Left lung (tissue), 10 donors: ENCODE measurements around the gene BPIFB1. TPM values are rescaled to one million over a fixed set of nuclear protein-coding genes. Genes with fewer than 3 reads are reported as not detected.

Experiments used
- ATAC-seq: fragments of 200-7000 bp; cut with Tn5 transposase; one replicate; pipeline ENCODE4 v1.9.1; 2020; ENCODE audit warnings: moderate library complexity
- DNase-seq, 4 donors: peaks; one replicate each; pipeline ENCODE4 v3.0.0-alpha.2; 2013 to 2020
- H3K27ac ChIP-seq, 2 donors: fragments of 200-600 bp; sonication (generic) in 1 of 2; one replicate each; pipeline versions ENCODE4 v1.5.0 to v1.8.0; 2020 to 2021
- H3K27me3 ChIP-seq, 2 donors: fragments of 200-600 bp; sonication (generic) in 1 of 2; one replicate each; pipeline versions ENCODE4 v1.5.0 to v1.8.0; 2020 to 2021
- H3K36me3 ChIP-seq, 2 donors: fragments of 200-600 bp; sonication (generic) in 1 of 2; one replicate each; pipeline versions ENCODE4 v1.5.0 to v1.8.0; 2020 to 2021
- H3K4me1 ChIP-seq, 2 donors: fragments of 200-600 bp; one replicate each; pipeline ENCODE4 v1.8.0; 2021
- H3K4me3 ChIP-seq, 2 donors: fragments of 200-600 bp; sonication (generic) in 1 of 2; one replicate each; pipeline versions ENCODE4 v1.5.0 to v1.8.0; 2020 to 2021; ENCODE audit warnings: mild to moderate bottlenecking in 1 of 2
- H3K9me3 ChIP-seq, 2 donors: fragments of 200-600 bp; sonication (generic) in 1 of 2; one replicate each; pipeline versions ENCODE4 v1.5.0 to v1.8.0; 2020 to 2021
- intact Hi-C, 2 donors: fragments of 100-400 bp; cut with DNase I; formaldehyde crosslinking; loops; one replicate each; pipeline versions ENCODE4 v1.11.2 to v1.14.2; 2022
- polyA plus RNA-seq, 6 donors: library from polyadenylated mRNA; unstranded; fragments of 120-200 nt; gene quantifications; one replicate each; pipeline ENCODE4 v1.2.1, GENCODE V29; 2013; ENCODE audit not compliant: insufficient read length in 6 of 6
- total RNA-seq, 2 donors: library from RNA; stranded (reverse); fragmentation: NEBNext Ultra II Directional; extraction: Animal tissue kit (Norgen Biotek cat#: 25700); gene quantifications; one replicate each; pipeline ENCODE4 v1.2.1, GENCODE V29; 2021
- TF ChIP-seq, protein P1 (sequence below), 2 donors: fragments of 200-600 bp; sonication (generic) in 1 of 2; IDR thresholded peaks; one replicate each; pipeline versions ENCODE4 v1.5.0 to v1.8.0; 2021; ENCODE audit warnings: antibody characterized with exemption in 2 of 2
- donor health status: DM: no; HTN: yes; CAD: no.
- donor health status: DM: no; HTN: no; CAD: no.

Gene BPIFB1
- total and polyA plus RNA-seq, 8 donors = 0.11 to 121 (median 0.19) TPM; not detected in 4

DNA sequence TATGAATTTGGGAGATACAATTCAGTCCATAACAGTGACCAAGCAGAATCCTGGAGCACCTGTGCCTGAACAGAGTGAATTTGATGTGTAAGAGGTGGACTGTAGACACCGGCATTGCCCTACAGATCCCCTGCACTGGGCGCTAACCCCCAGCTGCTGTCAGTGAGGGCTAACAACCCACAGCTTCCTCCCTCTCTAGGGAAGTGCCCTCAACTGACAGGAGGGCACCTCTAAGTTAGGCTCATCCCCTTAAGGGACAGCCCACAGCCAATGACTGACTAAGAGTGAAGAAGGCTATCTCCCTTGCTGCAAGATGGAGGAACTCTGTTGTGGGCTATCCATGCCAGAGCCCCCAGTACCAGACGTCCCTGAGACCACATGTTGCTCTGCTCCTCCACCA, 15.3 kb upstream of the BPIFB1 start:
- peaks cover 0 to 19% of the 10 kb centered on the region in 2 donors for H3K27me3 ChIP-seq
- no peaks in the 10 kb centered on the region for H3K9me3 ChIP-seq
- H3K36me3 ChIP-seq = no peaks in the 10 kb centered on the region
- H3K4me1 ChIP-seq = peaks cover 0 to 18% of the 10 kb centered on the region in 2 donors
- H3K4me3 ChIP-seq = no peak overlapping the region
- ATAC-seq = no peak
- intact Hi-C loops = no loop called here
- H3K27ac ChIP-seq = no peak overlapping the region
- TF ChIP-seq, protein P1, sequence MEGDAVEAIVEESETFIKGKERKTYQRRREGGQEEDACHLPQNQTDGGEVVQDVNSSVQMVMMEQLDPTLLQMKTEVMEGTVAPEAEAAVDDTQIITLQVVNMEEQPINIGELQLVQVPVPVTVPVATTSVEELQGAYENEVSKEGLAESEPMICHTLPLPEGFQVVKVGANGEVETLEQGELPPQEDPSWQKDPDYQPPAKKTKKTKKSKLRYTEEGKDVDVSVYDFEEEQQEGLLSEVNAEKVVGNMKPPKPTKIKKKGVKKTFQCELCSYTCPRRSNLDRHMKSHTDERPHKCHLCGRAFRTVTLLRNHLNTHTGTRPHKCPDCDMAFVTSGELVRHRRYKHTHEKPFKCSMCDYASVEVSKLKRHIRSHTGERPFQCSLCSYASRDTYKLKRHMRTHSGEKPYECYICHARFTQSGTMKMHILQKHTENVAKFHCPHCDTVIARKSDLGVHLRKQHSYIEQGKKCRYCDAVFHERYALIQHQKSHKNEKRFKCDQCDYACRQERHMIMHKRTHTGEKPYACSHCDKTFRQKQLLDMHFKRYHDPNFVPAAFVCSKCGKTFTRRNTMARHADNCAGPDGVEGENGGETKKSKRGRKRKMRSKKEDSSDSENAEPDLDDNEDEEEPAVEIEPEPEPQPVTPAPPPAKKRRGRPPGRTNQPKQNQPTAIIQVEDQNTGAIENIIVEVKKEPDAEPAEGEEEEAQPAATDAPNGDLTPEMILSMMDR (IDR thresholded peaks at IDR 0.05) = no peak
- no peak for DNase-seq

DNA sequence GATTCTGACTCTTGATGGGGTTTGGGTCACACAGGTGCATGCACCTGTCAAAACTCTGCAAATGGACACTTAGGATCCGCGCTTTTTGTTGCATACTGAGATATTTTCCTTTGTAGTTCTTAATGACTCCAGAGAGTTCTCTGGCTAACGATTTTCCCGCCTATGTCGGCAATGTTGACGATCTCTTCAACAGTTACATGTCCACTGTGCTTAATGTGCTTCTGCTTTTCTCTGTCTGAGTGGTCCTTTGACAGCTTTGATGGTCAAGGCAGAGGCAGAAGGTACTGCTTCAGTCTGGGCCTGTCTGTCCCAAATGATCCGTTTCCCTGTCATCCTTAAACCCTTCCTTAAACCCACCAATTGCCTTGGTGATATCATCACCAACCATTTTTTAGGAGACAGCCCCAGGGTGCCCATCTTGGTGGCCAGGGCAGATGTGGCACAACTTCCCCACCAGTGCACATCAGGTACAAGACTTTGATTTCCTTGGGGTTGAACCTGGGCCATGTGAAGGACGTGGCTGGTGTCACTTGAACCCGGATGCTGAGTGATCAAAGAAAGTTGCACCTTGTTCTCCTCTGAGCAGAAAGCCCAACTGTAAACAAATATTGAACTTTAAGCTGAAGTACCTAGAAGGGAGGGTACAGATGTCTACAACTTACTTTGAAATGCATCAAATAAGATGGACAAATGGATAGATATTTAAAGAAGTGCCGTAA, 10.7 kb upstream of the BPIFB1 start:
- intact Hi-C loops = no loop called here
- no peaks in the 10 kb centered on the region for H3K36me3 ChIP-seq
- no peaks in the 10 kb centered on the region for H3K9me3 ChIP-seq
- peaks cover 0 to 16% of the 10 kb centered on the region in 2 donors for H3K4me1 ChIP-seq
- H3K27ac ChIP-seq = no peak overlapping the region
- no peak overlapping the region for H3K4me3 ChIP-seq
- ATAC-seq (no peak), DNase-seq (no peak)
- H3K27me3 ChIP-seq = peaks cover 0 to 13% of the 10 kb centered on the region in 2 donors
- TF ChIP-seq, protein P1 (IDR thresholded peaks at IDR 0.05) = no peak

DNA sequence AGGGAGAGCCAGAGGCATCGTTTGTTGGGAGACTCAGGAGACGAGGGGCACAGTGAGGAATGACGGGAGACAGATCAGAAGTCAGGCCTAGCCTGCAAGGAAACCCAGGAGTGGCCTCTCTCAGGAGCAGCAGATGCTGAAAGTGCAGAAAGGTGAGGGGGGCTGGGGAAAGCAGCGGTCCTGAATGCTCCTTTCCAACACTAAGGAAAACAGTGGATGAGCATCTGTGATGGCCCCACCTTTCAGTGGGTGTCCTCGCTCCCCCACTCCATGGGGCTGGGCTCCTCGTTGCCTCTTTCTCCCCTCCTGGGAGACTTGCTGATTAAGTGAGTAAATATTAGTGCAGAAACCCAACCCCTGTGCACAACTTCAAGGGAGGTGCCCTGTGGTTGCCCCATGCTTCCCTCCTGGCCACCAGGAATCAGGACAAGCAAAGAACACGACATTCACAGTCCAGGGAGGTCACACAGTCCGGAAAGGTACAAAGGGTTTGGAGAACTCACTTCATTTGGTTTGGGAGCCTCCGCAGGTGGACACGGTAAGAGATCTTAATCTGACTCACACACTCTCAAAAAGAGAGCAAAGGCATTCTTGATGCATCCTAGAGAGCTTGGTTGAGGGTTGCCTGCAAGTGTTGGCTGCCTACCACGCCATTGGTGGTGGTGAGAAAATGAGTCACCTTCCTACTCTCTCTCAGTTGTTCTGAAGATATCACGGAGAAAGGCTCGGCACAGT, 9.7 kb upstream of the BPIFB1 start:
- TF ChIP-seq, protein P1 (IDR thresholded peaks at IDR 0.05) = no peak

GRCh38 chr20:33275215-33275614, 7.8 kb upstream of the BPIFB1 start:
- Histone ChIP-seq H3K4me3 (no peak overlapping the region), H3K9me3 (no peaks in the 10 kb centered on the region), H3K4me1 (no peaks in the 10 kb centered on the region), H3K27ac (no peak overlapping the region), H3K36me3 (no peaks in the 10 kb centered on the region), H3K27me3 (peaks cover 0 to 13% of the 10 kb centered on the region in 2 donors)
- TF ChIP-seq, protein P1 (IDR thresholded peaks at IDR 0.05) = no peak
- ATAC-seq (no peak), DNase-seq (no peak)
- intact Hi-C loops = no loop called here

More for the DNA sequence above, 9.7 kb upstream of the BPIFB1 start:
- intact Hi-C loops = no loop called here
- peaks cover 0 to 6% of the 10 kb centered on the region in 2 donors for H3K4me1 ChIP-seq
- H3K9me3 ChIP-seq = no peaks in the 10 kb centered on the region
- no peaks in the 10 kb centered on the region for H3K36me3 ChIP-seq
- no peak overlapping the region for H3K4me3 ChIP-seq
- H3K27me3 ChIP-seq = peaks cover 0 to 15% of the 10 kb centered on the region in 2 donors
- ATAC-seq (peak; percentile 50), DNase-seq (no peak)
- no peak overlapping the region for H3K27ac ChIP-seq

DNA sequence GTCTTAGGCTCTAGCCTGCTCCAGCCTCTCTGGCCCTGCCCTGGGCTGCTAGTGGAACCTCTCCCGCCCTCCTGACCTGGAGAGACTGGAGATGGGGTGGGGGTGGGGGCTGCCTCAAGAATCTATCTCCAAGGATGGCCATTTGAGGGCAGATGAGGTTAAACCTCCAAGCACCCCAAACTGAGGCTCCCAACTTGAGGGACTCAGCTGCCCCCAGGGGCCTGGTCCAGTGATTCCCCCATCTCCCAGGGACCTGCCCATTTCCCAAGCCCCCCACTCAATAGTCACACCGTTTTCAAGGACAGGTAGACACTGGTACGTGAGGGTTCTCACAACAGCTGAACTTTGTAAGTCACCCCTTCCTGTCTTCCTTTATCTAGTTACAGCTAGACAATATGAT, 7.1 kb upstream of the BPIFB1 start:
- H3K4me3 ChIP-seq = no peak overlapping the region
- H3K9me3 ChIP-seq = no peaks in the 10 kb centered on the region
- TF ChIP-seq, protein P1 (IDR thresholded peaks at IDR 0.05) = no peak
- H3K27ac ChIP-seq = no peak overlapping the region
- ATAC-seq (no peak), DNase-seq (no peak)
- no peaks in the 10 kb centered on the region for H3K4me1 ChIP-seq
- no peaks in the 10 kb centered on the region for H3K36me3 ChIP-seq
- peaks cover 0 to 13% of the 10 kb centered on the region in 2 donors for H3K27me3 ChIP-seq
- intact Hi-C loops = no loop called here
